Adrenal gland (tissue), 5 donors: Measurements from ENCODE around the gene SDR42E2.

Experiments used
- POLR2A ChIP-seq, 2 donors: fragments of 450-650 bp; IDR thresholded peaks; one replicate each; pipeline ENCODE4 v1.6.1; 2017; ENCODE audit warnings: antibody characterized with exemption in 2 of 2, mild to moderate bottlenecking in 2 of 2, moderate library complexity in 1 of 2
- TF ChIP-seq, protein P1 (sequence below), 6 experiments: fragments of 450-650 bp in 4 of 6; fragments of 200-600 bp in 2 of 6; sonication (generic) in 1 of 6; IDR thresholded peaks; 1 replicate in 5 of 6; 2 replicates in 1 of 6; pipeline versions ENCODE4 v1.5.1 to v1.8.0; 2016 to 2021; ENCODE audit warnings: antibody characterized with exemption in 6 of 6, mild to moderate bottlenecking in 2 of 6, moderate library complexity in 1 of 6
- donor health status: DM: no; HTN: no; CAD: no.

DNA sequence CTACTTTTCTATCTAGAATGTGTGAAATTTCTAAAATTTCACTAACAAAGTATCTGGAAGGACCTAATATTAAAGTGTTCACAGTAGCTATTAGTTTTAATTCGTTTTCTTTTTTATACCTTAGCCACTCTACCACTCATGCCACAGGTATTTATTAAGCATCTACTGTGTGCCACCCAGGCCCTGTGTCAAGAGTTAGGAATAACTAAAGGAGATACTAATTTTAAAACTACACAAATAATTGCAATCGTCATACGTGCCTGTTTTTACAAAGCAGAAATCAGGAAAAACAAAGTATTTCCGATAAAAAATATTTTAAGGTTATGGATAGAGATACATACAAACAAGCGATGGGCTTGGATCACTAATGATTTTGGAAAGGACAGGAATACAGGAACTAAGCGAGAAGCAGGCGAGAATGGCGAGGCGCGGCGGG lies 43.3 kb downstream of the SDR42E2 start:
- TF ChIP-seq, protein P1, sequence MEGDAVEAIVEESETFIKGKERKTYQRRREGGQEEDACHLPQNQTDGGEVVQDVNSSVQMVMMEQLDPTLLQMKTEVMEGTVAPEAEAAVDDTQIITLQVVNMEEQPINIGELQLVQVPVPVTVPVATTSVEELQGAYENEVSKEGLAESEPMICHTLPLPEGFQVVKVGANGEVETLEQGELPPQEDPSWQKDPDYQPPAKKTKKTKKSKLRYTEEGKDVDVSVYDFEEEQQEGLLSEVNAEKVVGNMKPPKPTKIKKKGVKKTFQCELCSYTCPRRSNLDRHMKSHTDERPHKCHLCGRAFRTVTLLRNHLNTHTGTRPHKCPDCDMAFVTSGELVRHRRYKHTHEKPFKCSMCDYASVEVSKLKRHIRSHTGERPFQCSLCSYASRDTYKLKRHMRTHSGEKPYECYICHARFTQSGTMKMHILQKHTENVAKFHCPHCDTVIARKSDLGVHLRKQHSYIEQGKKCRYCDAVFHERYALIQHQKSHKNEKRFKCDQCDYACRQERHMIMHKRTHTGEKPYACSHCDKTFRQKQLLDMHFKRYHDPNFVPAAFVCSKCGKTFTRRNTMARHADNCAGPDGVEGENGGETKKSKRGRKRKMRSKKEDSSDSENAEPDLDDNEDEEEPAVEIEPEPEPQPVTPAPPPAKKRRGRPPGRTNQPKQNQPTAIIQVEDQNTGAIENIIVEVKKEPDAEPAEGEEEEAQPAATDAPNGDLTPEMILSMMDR (IDR thresholded peaks at IDR 0.05): no peak
- no peak for TF ChIP-seq POLR2A (IDR thresholded peaks at IDR 0.05)
